T-helper 22 cell (primary cell): ENCODE results near the gene LAD1.

Source experiments
- DNase-seq: peaks from one replicate; pipeline ENCODE4 v3.0.0-alpha.2; 2020; ENCODE audit warnings: low read depth

The LAD1 gene

GRCh38 chr1:201363467-201363866, 35.7 kb downstream of the LAD1 start:
- no peak for DNase-seq

DNA sequence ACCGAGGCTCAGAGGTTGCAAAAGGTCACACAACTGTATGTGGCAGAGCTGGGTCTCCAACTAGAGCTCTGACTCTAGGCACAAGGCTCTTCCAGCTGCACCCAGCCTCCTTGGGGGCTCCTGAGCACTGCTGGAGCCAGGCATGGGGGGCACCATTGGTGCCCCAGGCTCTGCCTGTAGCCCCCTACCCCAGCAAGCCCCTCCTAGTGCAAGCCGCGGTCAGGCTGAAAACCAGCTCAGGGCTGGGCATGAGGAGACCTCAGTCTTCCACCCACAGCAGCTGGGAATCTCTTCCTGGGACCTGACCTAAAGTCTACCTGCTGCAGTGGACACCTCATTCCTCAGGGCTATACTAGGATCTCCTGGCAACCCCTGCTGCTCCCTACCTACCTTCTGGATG, 36.2 kb downstream of the LAD1 start:
- DNase-seq: no peak

DNA sequence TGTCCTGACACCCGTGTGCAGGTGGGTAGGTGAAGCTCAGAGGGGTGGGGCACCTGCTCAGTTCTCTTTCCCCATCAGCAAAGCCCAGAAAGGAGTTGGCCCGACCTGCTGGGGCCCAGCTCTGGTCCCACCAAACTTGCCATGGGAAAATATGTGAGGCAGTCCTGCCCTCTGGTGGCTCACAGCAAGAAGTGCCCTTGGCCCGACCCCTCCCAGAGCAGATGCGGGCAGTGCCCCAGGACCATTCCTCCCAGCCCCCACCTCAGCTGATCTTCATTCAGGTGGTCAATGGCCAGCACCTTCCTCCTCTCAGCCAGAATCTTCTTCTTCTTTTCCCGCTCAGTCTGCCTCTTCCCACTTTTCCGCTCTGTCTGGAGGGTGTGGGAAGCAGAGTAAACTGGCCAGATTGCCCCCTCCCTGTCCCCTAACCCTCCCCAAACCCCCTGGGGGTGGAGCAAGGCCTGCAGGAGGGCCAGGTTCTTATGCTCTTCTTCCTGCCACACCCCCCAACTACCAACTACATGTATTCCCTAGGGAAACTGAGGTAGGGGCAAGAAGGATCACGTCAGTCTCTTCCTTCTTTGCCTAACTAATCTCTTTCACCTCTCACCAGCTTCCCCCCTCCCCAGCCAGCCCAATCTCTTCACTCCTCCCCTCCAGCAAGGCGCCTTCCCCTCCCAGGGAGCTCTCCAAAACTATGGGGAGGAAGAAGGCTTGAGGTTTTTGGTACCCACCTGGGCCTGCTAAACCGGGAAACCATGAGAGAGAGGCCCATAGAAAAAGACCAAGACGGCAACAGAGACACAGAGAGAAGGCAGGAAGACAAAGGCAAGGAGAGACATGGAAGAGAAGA, 37.2 kb downstream of the LAD1 start:
- no peak for DNase-seq

GRCh38 chr1:201360901-201361651, 38.0 kb downstream of the LAD1 start:
- no peak for DNase-seq

- no peak for DNase-seq
Observed at GRCh38 chr1:201360486-201360885, 38.6 kb downstream of the LAD1 start.

DNA sequence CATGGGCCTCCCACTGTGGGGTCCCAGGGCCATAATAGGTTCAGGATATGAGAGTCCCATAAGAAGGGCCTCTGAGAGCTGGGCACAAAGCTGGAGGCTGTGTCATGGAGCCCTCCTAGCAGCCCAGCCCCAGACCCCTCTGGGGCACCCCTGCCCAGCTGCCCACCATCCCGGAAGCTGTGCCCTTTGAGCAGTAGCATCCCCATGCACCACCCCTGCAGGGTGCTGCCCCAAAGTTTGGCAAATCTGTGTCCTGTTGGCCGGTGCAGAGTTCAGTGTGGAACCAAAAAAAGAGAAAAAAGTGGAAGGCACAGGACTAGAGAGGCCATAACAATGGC, 39.3 kb downstream of the LAD1 start:
- no peak for DNase-seq

DNA sequence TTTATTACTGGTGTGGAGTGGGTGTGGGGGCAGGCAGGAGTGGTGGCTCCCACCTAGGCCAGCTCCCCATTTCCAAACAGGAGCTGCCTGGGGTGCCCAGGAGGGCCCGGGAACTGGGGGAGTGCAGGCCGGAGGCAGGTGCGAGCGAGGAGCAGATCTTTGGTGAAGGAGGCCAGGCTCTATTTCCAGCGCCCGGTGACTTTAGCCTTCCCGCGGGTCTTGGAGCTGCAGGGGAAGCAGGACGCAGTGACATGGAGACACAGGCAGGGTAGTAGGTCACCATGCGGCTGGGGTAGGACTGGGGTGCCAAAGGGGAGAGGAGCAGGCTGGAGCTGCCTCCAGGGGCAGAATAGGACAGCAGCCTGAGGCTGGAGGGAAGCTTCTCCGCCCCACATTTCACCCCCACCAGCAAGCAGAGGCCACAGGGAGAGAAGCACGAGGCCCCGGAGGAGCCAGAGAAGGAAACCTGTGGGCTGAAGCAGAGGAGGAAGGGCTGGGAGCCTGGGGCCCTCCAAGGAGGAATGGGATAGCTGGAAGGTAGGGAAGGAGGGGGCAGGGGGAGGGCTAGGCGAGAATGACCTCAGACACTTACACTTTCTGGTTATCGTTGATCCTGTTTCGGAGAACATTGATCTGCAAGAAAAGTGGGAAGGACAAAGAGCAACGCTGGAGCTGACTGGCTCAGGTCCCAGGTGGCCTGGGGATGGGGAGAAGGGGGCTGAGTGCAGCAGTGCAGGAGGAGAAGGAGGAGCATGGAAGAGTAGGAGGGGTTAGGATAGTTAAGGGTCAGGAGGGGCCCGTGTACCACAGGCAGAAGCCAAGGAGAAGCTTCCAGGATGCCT, 39.9 kb downstream of the LAD1 start:
- no peak for DNase-seq

GRCh38 chr1:201358596-201358995, 40.5 kb downstream of the LAD1 start:
- no peak for DNase-seq

- DNase-seq: no peak
Observed at GRCh38 chr1:201357636-201358348, 41.3 kb downstream of the LAD1 start.

DNA sequence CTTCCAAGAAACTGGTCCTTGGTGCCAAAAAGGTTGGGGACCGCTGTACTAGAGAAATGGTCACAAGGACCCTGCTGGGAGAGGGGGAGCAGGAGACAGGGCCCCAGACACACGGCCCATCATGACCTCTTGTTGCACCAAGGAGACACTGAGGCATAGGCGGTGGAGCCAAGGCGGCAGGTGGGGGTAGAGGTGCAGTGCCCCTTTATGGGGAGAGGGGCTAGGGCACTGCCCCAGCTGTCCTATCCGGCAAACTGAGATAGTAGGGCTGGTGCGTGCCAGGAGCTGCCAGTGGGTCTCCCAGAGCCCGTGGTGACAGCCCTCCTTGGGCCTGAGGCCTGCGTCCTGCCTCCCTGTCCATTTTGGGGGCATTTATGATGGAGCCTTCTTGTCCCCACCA, 41.9 kb downstream of the LAD1 start:
- DNase-seq: no peak

DNA sequence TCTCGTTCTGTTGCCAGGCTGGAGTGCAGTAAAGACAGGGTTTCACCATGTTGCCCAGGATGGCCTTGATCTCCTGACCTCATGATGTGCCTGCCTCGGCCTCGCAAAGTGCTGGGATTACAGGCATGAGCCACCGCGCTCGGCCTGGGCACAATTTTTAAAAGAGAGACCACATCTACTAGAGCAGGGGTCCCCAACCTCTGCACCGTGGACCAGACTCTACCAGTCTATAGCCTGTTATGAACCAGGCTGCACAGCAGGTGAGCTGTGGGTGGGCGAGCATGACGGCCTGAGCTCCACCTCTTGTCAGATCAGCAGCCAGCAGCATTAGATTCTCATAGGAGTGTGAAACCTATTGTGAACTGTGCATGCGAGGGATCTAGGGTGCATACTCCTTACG, 42.4 kb downstream of the LAD1 start:
- no peak for DNase-seq

GRCh38 chr1:201356236-201356635, 42.9 kb downstream of the LAD1 start:
- no peak for DNase-seq

- DNase-seq: no peak
Observed at GRCh38 chr1:201355471-201355870, 43.7 kb downstream of the LAD1 start.

DNA sequence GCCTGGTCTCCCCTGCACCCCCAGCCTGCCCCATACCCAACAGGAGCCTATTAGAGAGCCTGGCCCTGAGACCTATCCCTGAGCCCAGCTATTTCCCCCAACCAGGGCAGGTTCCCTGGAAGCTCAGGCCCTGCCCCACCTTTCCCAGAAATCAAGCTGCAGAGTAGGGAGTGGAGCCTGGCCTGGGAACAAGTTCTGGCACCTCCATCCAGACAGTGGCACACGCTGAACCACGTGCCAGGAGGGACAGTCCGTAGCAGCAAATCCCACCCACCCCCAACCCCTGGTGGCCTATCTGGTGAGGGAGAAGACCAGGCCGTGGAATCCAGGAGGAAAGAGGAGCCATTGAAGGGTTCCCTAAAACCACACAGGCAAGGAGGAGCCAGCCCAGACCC, 44.2 kb downstream of the LAD1 start:
- DNase-seq: no peak

DNA sequence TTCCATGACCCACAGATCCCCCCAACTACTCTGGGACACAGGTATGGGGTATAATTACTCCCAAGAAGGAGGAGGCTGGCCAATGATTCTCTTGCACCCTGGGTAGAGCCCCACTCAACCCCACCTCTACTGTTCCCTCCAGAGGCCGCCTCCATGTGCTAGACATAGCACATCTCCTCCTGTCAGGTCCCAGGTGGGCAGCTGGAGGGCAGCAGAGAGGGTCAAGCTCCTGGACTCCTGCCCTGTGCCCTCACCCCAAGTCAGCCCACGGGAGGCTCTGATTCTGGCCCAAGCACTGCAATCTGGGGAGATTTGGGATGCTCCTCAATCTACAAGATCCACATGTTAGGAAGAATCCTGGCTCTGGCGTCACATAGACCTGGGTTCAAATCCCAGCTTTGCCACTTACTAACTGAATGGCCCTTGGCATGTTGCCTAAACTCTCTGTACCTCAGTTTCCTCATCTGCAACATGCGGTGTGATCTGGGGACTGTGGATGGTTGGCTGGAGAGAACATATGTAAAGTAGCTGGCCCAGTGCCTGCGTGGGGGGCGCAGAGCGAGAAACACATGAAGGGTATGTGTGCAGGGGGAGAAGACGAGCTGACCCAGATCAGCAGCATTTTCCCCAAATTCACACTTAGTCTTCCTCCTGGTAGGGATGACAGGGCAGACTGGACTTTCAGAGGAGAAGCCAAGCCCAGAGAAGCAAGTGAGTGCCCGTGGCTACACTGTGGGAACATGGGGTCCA, 44.8 kb downstream of the LAD1 start:
- no peak for DNase-seq

DNA sequence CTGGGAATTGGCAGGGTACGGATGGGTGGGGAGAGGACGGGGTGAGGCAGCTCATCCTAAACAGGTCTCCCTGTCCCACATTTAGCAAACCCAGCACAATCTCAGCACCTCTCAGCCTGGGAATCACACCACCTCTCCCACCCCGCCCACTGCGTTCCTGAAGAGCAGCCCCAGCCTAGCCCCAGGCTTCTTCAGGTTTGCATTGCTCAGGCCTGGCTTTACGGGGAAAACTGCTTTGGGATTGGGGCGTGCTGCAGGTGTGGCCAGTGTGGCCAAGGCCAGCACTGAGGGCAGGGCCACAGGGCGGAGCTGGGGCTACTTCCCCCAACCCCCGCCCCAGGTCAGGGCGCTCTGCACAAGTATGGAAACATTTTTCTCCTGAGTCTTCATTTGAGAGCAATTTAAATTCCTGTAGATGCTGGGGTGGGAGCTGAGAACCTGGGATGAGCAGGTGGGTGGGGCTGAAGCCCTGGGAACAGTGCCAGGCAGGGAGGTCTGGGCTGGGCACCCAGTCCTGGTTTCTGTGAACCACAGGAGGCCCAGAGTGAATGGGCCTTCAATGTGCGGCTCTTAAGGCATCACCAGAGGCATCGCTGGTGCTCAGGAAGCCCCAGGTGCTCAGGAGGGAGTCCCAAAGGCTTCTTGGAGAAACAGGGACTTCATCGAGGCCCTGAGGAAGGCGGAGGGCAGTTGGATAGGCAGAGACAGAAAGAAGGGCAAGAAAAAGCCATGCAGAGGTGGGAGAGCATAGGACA, 45.8 kb downstream of the LAD1 start:
- no peak for DNase-seq

GRCh38 chr1:201351617-201352016, 47.5 kb downstream of the LAD1 start:
- no peak for DNase-seq

- DNase-seq: no peak
Observed at GRCh38 chr1:201350884-201351283, 48.2 kb downstream of the LAD1 start.

GRCh38 chr1:201350361-201350725, 48.8 kb downstream of the LAD1 start:
- DNase-seq: no peak

DNA sequence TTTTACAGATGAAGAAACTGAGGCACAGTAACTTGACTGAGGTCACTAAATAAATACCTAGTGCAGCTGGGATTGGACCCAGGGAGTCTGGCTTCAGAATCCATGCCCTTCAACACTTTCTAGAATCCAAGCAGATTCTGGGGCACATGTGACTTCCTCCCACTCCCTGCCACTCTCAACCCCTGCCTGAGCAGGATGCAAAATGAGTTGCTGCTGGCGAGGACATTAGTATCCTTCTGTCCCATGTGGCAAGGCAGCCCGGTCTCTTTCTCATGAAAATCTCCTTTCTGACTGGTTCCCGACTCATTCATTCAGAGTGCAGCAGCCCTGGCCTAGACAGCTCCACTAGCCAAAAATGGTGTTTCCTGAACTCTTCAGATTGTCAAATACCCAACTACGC, 50.0 kb downstream of the LAD1 start:
- no peak for DNase-seq

- no peak for DNase-seq
Observed at GRCh38 chr1:201348211-201348566, 50.9 kb downstream of the LAD1 start.
